MM.1S (cell line): ENCODE measurements around the gene RASAL2.

Experiments used
- CTCF ChIP-seq: fragments of 300-600 bp; sonication (generic); IDR thresholded peaks from 2 replicates; pipeline ENCODE4 v1.5.1; 2016; ENCODE audit warnings: antibody characterized with exemption, low read length, mixed read lengths
- EZH2 ChIP-seq: fragments of 300-600 bp; sonication (generic); optimal IDR thresholded peaks from 2 replicates; pipeline ENCODE3; 2017; ENCODE audit warnings: low read depth, mild to moderate bottlenecking, antibody characterized with exemption, low read length, mixed read lengths

GRCh38 chr1:178243890-178244289 lies 150.0 kb downstream of the RASAL2 start:
- TF ChIP-seq CTCF (no peak), EZH2 (no peak)
